DMS153 treated with DMSO at 0.1 percent for 48 hours (cell line): ENCODE measurements around the gene SLC3A2.
"Not testable (repeated sequence)": the region's sequence is repeated elsewhere in the genome, so short reads cannot be mapped to it uniquely, and the experiment has no call there.

Experiments
- DNase-seq: peaks from one replicate; lab custom pipeline; 2025; ENCODE audit not compliant: unreplicated experiment; lab: John Stamatoyannopoulos, UW

The SLC3A2 gene

GRCh38 chr11:62926680-62927455 lies 46.2 kb downstream of the SLC3A2 start:
- DNase-seq: no peak

GRCh38 chr11:62928011-62928410 lies 47.3 kb downstream of the SLC3A2 start:
- no peak for DNase-seq

DNA sequence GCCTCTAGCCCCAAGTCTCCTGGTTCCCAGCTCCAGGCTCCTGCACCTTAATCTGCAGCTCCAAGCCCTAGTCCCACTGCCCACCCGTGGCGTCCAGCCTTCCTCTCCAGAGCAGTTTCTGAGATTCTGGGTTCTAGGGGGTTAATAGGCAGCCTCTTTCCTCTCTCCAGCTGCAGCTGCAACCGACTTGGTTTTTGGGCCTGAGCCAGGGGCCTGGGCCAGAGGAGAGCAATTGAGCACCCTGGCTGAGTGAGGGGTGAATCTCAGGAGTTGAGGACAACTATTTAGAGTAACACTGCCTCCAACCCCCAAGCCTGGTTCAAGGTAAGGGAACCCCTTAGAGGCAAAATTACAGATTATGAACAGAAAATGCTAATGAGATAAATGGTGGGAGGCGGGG lies 49.5 kb downstream of the SLC3A2 start:
- DNase-seq: no peak

GRCh38 chr11:62930666-62931065 lies 50.0 kb downstream of the SLC3A2 start:
- no peak for DNase-seq

DNA sequence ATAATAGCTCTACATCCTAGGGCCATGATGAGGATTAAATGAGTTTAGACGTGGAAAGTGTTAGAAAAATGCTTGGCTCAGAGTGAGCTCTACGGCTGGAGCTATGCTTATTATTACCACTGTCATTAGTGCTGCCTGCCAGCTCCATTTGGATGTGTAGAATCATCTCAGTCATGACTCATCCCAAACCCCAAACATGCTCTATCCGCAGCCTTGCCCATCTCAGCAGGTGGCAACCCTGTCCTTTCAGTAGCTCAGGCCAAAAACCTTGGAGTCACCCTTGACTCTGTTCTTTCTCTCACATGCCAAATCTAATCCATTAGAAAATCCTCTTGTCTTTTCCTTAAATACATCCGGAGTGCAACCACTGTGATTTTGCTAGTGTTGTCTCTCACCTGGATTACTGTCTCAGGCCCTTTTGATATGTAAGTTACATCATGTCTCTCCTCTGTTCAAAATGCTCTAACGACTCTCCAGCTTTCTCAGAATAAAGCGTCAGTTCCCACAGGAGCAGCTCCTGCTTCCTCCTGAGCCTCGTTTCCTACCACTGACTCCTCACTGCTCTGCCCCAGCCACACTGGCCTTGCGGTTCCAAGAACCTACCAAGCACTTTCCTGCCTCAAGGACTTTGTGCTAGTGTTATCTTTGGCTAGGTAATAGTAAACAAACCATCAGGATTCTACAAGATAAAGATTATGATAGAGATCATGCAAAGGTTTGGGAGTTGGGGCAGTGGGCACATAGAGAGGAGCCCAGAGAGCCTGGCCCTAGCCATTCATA lies 51.0 kb downstream of the SLC3A2 start:
- DNase-seq: no peak

- DNase-seq: no peak
These were observed 52.6 kb downstream of the SLC3A2 start for GRCh38 chr11:62933285-62933684.

GRCh38 chr11:62933750-62934495 lies 53.2 kb downstream of the SLC3A2 start:
- DNase-seq: no peak

- DNase-seq: no peak
These were observed 53.7 kb downstream of the SLC3A2 start for GRCh38 chr11:62934496-62934785.

GRCh38 chr11:62937528-62937927 lies 56.8 kb downstream of the SLC3A2 start:
- not testable (repeated sequence) for DNase-seq
